Body of pancreas (tissue), 4 donors: ENCODE data around the gene RCE1.

Experiments used
- CTCF ChIP-seq, 7 experiments: fragments of 450-650 bp in 4 of 7; fragments of 200-600 bp in 3 of 7; sonication (generic) in 3 of 7; IDR thresholded peaks; one replicate each; pipeline ENCODE4 v1.5.1; 2016 to 2019; ENCODE audit warnings: antibody characterized with exemption in 7 of 7
- POLR2A ChIP-seq, 3 donors: fragments of 450-650 bp; IDR thresholded peaks; one replicate each; pipeline ENCODE4 v1.6.1; 2016; ENCODE audit warnings: antibody characterized with exemption in 3 of 3, mild to moderate bottlenecking in 2 of 3

- no peak for TF ChIP-seq CTCF (IDR thresholded peaks at IDR 0.05)
- no peak for TF ChIP-seq POLR2A (IDR thresholded peaks at IDR 0.05)
Observed at GRCh38 chr11:66881451-66881835, 38.2 kb downstream of the RCE1 start.
